Measurements from ENCODE around the gene CDH6. TPM values are rescaled to one million over a fixed set of nuclear protein-coding genes. Genes with fewer than 3 reads are reported as not detected.

CDH6 gene
- total and polyA plus RNA-seq, 2 of the 4 experiments (the other 2 are of a cell fraction) = 72.2 to 232 TPM

DNA sequence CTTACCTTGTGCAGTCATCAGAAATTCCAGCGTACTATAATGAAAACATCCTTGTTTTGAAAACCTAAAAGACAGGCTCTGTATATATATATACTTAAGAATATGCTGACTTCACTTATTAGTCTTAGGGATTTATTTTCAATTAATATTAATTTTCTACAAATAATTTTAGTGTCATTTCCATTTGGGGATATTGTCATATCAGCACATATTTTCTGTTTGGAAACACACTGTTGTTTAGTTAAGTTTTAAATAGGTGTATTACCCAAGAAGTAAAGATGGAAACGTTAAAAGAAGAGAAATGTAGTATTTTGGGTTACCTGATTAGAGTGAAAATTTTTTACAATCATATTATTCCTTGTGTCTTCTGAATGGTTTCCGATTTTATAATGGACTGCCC, 131.4 kb downstream of the CDH6 start:
- H3K4me1 ChIP-seq (ENCODE audit: control insufficient read depth, insufficient read depth, low read length) = no peaks in the 10 kb centered on the region
- 100% methylated on average over 1 of the region's 3 CpGs; no CpG with 5 or more reads in 1 of the 2 experiments for WGBS, 2 experiments (ENCODE audit: extremely low coverage in 2 of 2, insufficient read length in 1 of 2)
- peak overlapping the region; percentile 50 for H2BK5ac ChIP-seq (ENCODE audit: low read depth, low read length, poor library complexity, severe bottlenecking)
- intact Hi-C loops (cut with micrococcal nuclease) = no loop called here
- H3K4ac ChIP-seq (ENCODE audit: low read depth, low read length) = no peak overlapping the region
- H2BK15ac ChIP-seq (ENCODE audit: low read depth, low read length) = no peak overlapping the region
- ChIA-PET POLR2A (ENCODE audit: unreplicated experiment) (no interaction called here), CTCF (interaction anchor here (1.2 kb wide), 1 partner anchor 11 kb away, joined by 6 read pairs; no protein-coding TSS in a partner anchor)
- no peak overlapping the region for H2AK9ac ChIP-seq (replicated peaks; ENCODE audit: low read depth, low read length, poor library complexity)
- no peaks in the 10 kb centered on the region for H3K9me1 ChIP-seq (ENCODE audit: insufficient read depth, low read length)
- no peak overlapping the region for H3K4me2 ChIP-seq (ENCODE audit: low read depth, low read length)
- in situ Hi-C loops (cut with MboI; ENCODE audit: low sequenced_read_pairs) = no loop called here
- no peaks in the 10 kb centered on the region for H3K27me3 ChIP-seq (ENCODE audit: control insufficient read depth, insufficient read depth, low read length)
- no peak overlapping the region for H3K23ac ChIP-seq (ENCODE audit: low read depth, low read length)
- no peaks in the 10 kb centered on the region for H4K20me1 ChIP-seq (ENCODE audit: insufficient read depth, low read length)
- H3K36me3 ChIP-seq (ENCODE audit: control insufficient read depth, insufficient read depth, low read length) = peaks cover 7% of the 10 kb centered on the region
- H3K14ac ChIP-seq (replicated peaks; ENCODE audit: low read depth, low read length) = no peak overlapping the region
- H2BK120ac ChIP-seq (ENCODE audit: low read depth, low read length) = no peak overlapping the region
- no peak overlapping the region for H2AFZ ChIP-seq (replicated peaks; ENCODE audit: low read length, poor library complexity)
- TF ChIP-seq NFE2L2 (IDR thresholded peaks at IDR 0.05; ENCODE audit: low read depth, low read length) (no peak), RCOR1 (IDR thresholded peaks at IDR 0.05; ENCODE audit: insufficient replicate concordance, low read length) (no peak), BHLHE40 (IDR thresholded peaks at IDR 0.05; ENCODE audit: low read depth, low read length) (no peak), POLR2A (IDR thresholded peaks at IDR 0.05; ENCODE audit: low read depth, low read length) (no peak), CEBPB (IDR thresholded peaks at IDR 0.05; ENCODE audit: low read depth, low read length) (no peak), SMC3 (IDR thresholded peaks at IDR 0.05; ENCODE audit: low read depth, low read length) (no peak), MAZ (IDR thresholded peaks at IDR 0.05; ENCODE audit: borderline replicate concordance, low read depth, low read length) (no peak), MAFK (IDR thresholded peaks at IDR 0.05; ENCODE audit: low read depth, low read length) (peak; percentile 86)
- TF ChIP-seq, protein P1, sequence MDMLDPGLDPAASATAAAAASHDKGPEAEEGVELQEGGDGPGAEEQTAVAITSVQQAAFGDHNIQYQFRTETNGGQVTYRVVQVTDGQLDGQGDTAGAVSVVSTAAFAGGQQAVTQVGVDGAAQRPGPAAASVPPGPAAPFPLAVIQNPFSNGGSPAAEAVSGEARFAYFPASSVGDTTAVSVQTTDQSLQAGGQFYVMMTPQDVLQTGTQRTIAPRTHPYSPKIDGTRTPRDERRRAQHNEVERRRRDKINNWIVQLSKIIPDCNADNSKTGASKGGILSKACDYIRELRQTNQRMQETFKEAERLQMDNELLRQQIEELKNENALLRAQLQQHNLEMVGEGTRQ (IDR thresholded peaks at IDR 0.05; ENCODE audit: low read depth, low read length) = no peak
- no peak overlapping the region for H3K56ac ChIP-seq (ENCODE audit: extremely low read depth, insufficient read depth, low read length)
- H3K79me1 ChIP-seq (ENCODE audit: low read depth in 1 of 2, low read length in 2 of 2) = no peaks in the 10 kb centered on the region
- H2BK20ac ChIP-seq (ENCODE audit: low read depth, low read length) = no peak overlapping the region
- H3K9me3 ChIP-seq (ENCODE audit: control insufficient read depth, insufficient read depth, low read length) = no peaks in the 10 kb centered on the region
- H3K18ac ChIP-seq (ENCODE audit: low read depth, low read length) = no peak overlapping the region
- ATAC-seq (ENCODE audit: low read depth) = no peak
- H4K91ac ChIP-seq (ENCODE audit: insufficient read depth, low read depth, low read length) = no peak overlapping the region
- H4K5ac ChIP-seq (ENCODE audit: low read depth, low read length) = no peak overlapping the region
- H3K9ac ChIP-seq (ENCODE audit: low read depth, low read length) = no peak overlapping the region
- H3K27ac ChIP-seq (ENCODE audit: insufficient read depth, low read length) = no peak overlapping the region
- H2AK5ac ChIP-seq (ENCODE audit: low read depth, low read length) = no peak overlapping the region
- H4K8ac ChIP-seq (ENCODE audit: low read depth in 2 of 2, low read length in 2 of 2) = no peak overlapping the region
- dilution Hi-C loops (cut with HindIII; ENCODE audit: low sequenced_read_pairs, unreplicated experiment) = no loop called here
- BruUV-seq (replicated peaks) = no TSS peak
- no peak for DNase-seq
- H3K4me3 ChIP-seq (ENCODE audit: insufficient read depth, low read depth, low read length) = no peak overlapping the region

Measured in IMR-90 (cell line).